Measurements from ENCODE around the gene TLR3.
"Not testable (repeated sequence)": the region's sequence is repeated elsewhere in the genome, so short reads cannot be mapped to it uniquely, and the experiment has no call there.

DNA sequence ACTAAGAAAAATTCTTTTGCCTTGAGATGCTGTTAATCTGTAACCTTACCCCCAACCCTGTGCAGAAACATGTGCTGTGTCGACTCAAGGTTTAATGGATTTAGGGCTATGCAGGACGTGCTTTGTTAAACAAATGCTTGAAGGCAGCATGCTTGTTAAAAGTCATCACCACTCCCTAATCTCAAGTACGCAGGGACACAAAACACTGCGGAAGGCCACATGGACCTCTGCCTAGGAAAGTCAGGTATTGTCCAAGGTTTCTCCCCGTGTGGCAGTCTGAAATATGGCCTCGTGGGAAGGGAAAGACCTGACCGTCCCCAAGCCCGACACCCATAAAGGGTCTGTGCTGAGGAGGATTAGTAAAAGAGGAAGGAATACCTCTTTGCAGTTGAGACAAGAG is 18.8 kb upstream of the TLR3 start:
- TF ChIP-seq, protein P1, sequence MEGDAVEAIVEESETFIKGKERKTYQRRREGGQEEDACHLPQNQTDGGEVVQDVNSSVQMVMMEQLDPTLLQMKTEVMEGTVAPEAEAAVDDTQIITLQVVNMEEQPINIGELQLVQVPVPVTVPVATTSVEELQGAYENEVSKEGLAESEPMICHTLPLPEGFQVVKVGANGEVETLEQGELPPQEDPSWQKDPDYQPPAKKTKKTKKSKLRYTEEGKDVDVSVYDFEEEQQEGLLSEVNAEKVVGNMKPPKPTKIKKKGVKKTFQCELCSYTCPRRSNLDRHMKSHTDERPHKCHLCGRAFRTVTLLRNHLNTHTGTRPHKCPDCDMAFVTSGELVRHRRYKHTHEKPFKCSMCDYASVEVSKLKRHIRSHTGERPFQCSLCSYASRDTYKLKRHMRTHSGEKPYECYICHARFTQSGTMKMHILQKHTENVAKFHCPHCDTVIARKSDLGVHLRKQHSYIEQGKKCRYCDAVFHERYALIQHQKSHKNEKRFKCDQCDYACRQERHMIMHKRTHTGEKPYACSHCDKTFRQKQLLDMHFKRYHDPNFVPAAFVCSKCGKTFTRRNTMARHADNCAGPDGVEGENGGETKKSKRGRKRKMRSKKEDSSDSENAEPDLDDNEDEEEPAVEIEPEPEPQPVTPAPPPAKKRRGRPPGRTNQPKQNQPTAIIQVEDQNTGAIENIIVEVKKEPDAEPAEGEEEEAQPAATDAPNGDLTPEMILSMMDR (optimal IDR thresholded peaks at IDR 0.05 in 1 of 3, IDR thresholded peaks at IDR 0.05 in 1 of 3, conservative IDR thresholded peaks at IDR 0.05 in 1 of 3; ENCODE audit: extremely low read depth in 1 of 3, insufficient read depth in 2 of 3, low read length in 3 of 3) = not testable (repeated sequence)
- not testable (repeated sequence) for TF ChIP-seq EZH2 (IDR thresholded peaks at IDR 0.05; ENCODE audit: low read length)

Data from keratinocyte (primary cell).